ENCODE measurements around the gene PEMT.

Gene PEMT

DNA sequence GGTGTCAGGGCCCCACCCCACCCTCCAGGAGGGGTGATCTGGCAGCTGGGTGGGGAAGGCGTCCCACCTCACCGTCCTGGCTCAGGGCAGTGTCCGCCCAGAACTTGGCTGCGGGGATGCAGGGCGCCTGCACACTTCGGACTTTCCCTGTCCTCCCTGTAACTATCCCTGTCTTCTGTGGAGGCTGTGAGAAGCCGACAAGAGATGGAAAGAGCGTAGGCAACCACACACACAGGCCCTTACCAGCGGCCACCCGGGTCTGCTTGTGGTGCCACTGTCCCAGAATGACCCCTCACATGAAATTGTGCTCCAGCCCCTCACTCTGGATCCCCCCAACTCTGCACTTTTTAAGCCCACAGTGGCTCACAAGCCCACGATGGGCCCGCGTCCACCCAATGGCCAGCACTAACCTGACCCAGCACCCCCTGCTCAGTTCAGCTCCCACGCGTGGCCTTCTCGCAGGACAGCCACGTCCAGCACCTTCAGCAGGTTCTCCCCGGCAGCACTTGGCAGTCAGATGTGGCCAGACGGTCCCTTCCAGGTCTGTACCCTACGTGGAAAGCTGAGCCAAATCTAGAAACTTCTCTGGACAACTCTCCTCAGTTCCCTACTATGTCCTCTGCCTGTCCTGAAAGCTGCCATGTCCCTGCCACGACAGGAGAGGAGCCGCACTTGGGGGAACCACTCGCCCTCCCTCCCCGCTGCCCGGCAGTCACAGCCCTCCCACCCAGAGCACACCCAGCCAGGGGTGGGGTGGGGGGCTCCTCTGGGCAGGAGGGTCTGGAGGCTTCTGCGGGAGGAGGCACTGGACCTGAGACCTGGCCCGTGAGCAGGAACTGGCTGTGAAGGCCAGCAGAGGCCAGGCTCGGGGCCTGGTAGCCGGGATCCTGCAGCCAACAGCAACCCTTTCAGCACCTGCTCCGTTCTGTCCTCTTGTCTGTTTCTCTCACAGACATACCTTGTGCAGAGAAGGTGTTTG, 38.0 kb downstream of the PEMT start:
- DNase-seq (ENCODE audit: low read depth): no peak

DNA sequence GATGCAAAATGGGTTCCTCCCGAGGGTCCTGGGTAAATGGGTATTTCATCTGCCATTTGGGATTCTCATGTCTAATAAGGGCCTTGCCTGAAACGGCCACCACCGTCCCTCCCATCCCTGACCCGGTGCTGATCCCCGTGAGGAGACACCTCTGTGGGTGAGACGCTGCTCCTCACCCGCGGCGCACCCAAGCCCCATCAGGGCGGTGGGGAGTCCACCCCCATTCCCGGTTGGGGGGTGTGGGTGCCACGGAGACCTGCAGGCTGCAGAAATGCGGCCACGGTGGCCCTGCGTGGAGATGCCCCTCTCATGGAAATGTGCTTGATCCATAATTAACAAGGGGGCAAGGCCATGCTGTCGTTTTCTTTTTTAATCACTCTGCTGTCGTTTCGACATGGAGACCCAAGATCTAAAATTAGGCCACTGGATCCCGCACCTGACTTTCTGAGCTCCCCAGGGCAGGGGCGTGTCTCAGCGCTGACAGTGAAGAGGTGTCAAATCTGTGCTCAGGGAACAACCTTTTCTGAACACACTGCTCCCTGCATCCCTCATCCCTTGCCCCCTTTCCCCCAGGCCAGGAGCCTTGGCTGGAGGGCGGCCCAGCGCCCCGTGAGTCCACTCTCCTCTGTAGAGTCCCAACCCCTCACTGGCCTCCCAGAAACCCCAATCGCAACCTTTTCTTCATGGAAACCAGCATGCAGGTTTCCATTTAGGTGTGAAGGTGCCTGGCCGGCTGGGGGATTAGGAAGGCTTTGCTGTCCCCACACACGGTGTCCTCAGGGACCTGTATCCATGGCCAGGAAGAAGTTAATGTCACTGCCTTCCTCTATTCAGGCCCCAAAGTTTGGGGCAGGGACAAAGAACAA, 38.9 kb downstream of the PEMT start:
- no peak for DNase-seq (ENCODE audit: low read depth)

- no peak for DNase-seq (ENCODE audit: low read depth)
Observed at GRCh38 chr17:17551361-17551760, 40.1 kb downstream of the PEMT start.

- no peak for DNase-seq (ENCODE audit: low read depth)
Observed at GRCh38 chr17:17549732-17550366, 41.7 kb downstream of the PEMT start.

GRCh38 chr17:17548044-17548443, 43.5 kb downstream of the PEMT start:
- no peak for DNase-seq (ENCODE audit: low read depth)

DNA sequence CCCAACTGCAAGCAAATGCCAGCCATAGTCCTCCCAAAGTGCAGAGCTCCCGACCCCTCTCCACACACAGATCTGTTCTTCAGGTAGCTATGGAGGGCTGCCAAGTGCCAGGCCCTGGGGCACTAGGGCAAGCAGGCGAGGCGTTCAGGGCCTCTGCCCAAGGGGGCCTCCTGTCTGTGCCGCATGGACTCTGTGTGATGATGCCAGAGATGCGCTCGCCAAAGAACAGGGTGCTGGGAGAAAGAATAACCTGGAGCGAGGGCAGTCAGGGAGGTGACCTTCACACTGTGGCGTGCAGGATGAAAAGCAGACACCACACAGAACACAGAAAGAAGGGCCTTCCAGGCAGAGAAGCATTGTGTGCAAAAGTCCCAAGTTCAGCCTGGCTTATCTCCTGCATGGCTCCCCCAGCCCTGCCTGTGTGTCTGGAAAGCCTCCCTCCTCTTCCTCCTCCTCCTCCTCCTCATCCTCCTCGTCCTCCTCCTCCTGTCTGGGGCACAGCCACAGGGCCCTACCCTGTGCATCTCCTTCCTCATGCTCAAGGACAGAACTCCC, 44.2 kb downstream of the PEMT start:
- DNase-seq (ENCODE audit: low read depth): no peak

DNA sequence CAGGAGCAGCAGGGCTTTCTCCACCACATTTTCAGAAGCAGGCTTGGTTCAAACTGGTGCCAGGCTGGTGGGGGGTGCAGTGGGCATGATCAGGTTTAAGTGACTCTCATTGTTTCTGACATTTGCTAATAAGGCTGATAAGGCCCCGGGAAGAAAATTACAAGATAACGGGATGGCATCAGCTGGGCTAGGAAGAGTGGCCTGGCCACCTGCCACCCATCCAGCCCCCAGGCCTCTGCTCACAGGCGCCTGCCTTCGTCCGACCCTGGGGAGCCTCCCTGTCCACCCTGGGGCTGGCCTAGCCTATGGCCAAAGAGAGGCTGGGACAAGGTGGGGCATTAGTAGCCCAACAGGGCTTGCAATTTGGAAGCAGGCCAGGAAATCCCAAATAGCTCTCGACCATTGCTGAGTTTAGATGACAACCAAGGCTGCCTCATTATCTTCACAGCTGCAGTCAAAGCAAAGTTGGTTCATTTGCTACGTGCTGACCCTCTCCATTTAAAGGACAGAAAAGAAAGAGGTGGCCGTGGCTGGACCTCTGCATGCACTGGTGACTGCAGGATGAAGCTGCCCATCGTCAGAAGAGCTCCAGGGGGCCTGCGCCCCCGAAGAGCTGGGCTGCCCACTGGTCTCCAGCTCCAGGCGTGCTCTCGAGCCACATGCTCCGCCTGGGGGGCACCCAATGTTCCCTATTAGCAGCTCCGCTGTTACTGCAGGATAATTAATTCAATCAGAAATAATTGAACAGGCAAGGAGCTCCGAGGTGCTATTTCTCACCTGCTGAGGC, 44.9 kb downstream of the PEMT start:
- DNase-seq (ENCODE audit: low read depth): no peak

GRCh38 chr17:17545984-17546383, 45.5 kb downstream of the PEMT start:
- no peak for DNase-seq (ENCODE audit: low read depth)

DNA sequence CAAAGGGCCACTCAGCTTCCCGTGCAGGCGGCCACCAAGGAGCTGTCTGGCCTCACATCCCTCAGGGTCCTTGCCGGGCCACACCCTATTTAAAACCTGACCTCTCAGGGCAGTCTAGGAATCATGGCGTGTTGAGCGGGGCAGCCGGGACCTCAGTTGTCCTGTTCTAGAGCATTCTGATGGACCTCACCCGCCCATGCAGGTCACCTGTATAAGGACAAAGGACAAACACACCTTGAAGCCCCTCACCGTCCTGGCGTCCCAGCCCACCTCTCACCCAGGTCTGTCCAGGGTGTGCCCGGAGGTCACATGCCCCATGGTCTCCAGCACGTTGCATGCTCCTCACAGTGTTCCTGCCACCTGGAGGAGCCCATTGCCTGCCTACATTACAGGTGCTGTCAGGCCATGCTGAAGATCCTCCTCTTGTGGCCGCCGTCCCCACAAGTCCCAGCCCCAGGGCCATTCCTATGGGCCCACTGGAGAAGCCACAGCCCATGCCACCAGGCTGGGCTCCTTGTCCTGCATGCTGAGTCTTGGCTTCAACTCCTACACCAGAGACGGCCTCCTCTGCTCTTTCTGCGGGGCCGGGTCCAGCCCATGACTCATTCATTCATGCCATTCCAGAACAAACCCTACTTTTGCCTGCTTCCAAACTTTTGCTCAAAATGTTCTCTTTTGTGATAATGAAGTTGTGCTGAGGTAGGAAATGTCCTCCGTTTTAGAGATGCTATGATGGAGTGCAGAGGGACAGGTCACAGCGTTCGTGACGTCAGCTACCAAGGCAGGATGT, 46.3 kb downstream of the PEMT start:
- DNase-seq (ENCODE audit: low read depth): no peak

GRCh38 chr17:17542906-17543635, 48.4 kb downstream of the PEMT start:
- DNase-seq (ENCODE audit: low read depth): no peak

- DNase-seq (ENCODE audit: low read depth): no peak
Observed at GRCh38 chr17:17541640-17542001, 49.9 kb downstream of the PEMT start.

GRCh38 chr17:17540935-17541639, 50.4 kb downstream of the PEMT start:
- DNase-seq (ENCODE audit: low read depth): no peak

- DNase-seq (ENCODE audit: low read depth): no peak
Observed at GRCh38 chr17:17540278-17540906, 51.1 kb downstream of the PEMT start.

- DNase-seq (ENCODE audit: low read depth): no peak
Observed at GRCh38 chr17:17539591-17539990, 51.9 kb downstream of the PEMT start.

GRCh38 chr17:17538417-17539391, 52.8 kb downstream of the PEMT start:
- DNase-seq (ENCODE audit: low read depth): no peak

GRCh38 chr17:17537311-17538099, 54.0 kb downstream of the PEMT start:
- DNase-seq (ENCODE audit: low read depth): no peak

GRCh38 chr17:17536702-17537101, 54.8 kb downstream of the PEMT start:
- no peak for DNase-seq (ENCODE audit: low read depth)
